OCI-LY1 (cell line): ENCODE data around the gene TGOLN2.

Source experiments
- H2AFZ ChIP-seq: fragments of 200-600 bp; sonication (generic), shearing (Covaris generic); 2 replicates; pipeline ENCODE4 v1.6.0; 2014; ENCODE audit warnings: antibody characterized with exemption, mild to moderate bottlenecking, low read length
- H3F3A ChIP-seq: fragments of 200-600 bp; sonication (generic), shearing (Covaris generic); 2 replicates; pipeline ENCODE4 v1.6.0; 2014; ENCODE audit warnings: mild to moderate bottlenecking, antibody characterized with exemption, low read length, moderate library complexity; ENCODE audit not compliant: insufficient read depth
- H3K27ac ChIP-seq: fragments of 200-600 bp; sonication (generic); 2 replicates; pipeline ENCODE4 v1.5.1; 2014; ENCODE audit warnings: low read length, mixed run types, mild to moderate bottlenecking, low read depth; ENCODE audit not compliant: poor library complexity, severe bottlenecking
- H3K27me3 ChIP-seq: fragments of 200-600 bp; sonication (generic); 2 replicates; pipeline ENCODE4 v1.6.0; 2014; ENCODE audit warnings: antibody characterized with exemption, mild to moderate bottlenecking, low read length, moderate library complexity; ENCODE audit not compliant: insufficient read depth
- H3K36me3 ChIP-seq: fragments of 200-600 bp; sonication (generic); 2 replicates; pipeline ENCODE4 v1.6.1; 2014; ENCODE audit warnings: mild to moderate bottlenecking, antibody characterized with exemption, low read length, moderate library complexity, mixed read lengths; ENCODE audit not compliant: insufficient read depth
- H3K4me1 ChIP-seq: fragments of 200-600 bp; sonication (generic); 2 replicates; pipeline ENCODE4 v1.5.1; 2014; ENCODE audit warnings: mild to moderate bottlenecking, low read length, moderate library complexity; ENCODE audit not compliant: insufficient read depth, severe bottlenecking
- H3K4me2 ChIP-seq: fragments of 200-600 bp; sonication (generic), shearing (Covaris generic); 2 replicates; pipeline ENCODE4 v1.6.1; 2014; ENCODE audit warnings: low read length
- H3K4me3 ChIP-seq: fragments of 200-600 bp; sonication (generic); 2 replicates; pipeline ENCODE4 v1.5.1; 2014; ENCODE audit warnings: low read length, low read depth, mild to moderate bottlenecking, mixed read lengths; ENCODE audit not compliant: poor library complexity, severe bottlenecking
- H3K79me2 ChIP-seq: fragments of 200-600 bp; shearing (Covaris generic); 2 replicates; pipeline ENCODE4 v1.6.1; 2016; ENCODE audit warnings: mixed run types, low read length, mixed read lengths; ENCODE audit not compliant: insufficient read depth
- H3K9ac ChIP-seq: fragments of 200-600 bp; sonication (generic), shearing (Covaris generic); 2 replicates; pipeline ENCODE4 v1.6.1; 2014; ENCODE audit warnings: mild to moderate bottlenecking, low read length, mixed read lengths
- H3K9me2 ChIP-seq: fragments of 200-600 bp; sonication (generic), shearing (Covaris generic); 2 replicates; pipeline ENCODE4 v1.6.1; 2014; ENCODE audit warnings: low read depth, mild to moderate bottlenecking, low read length, mixed read lengths
- H3K9me3 ChIP-seq: fragments of 200-600 bp; shearing (Covaris generic); 2 replicates; pipeline ENCODE4 v1.6.1; 2014; ENCODE audit warnings: low read length, mixed read lengths
- H4K20me1 ChIP-seq: fragments of 200-600 bp; sonication (generic), shearing (Covaris generic); 2 replicates; pipeline ENCODE4 v1.6.0; 2016; ENCODE audit warnings: mild to moderate bottlenecking, low read length; ENCODE audit not compliant: insufficient read depth
- CTCF ChIP-seq: fragments of 200-600 bp; sonication (generic), shearing (Covaris generic); IDR thresholded peaks from 2 replicates; pipeline ENCODE4 v1.5.1; 2017; ENCODE audit warnings: mild to moderate bottlenecking, antibody characterized with exemption, low read length, moderate library complexity, mixed read lengths
- EZH2 ChIP-seq: fragments of 200-600 bp; sonication (generic), shearing (Covaris generic); IDR thresholded peaks from 2 replicates; pipeline ENCODE4 v1.8.0; 2017; ENCODE audit warnings: borderline replicate concordance, mixed run types, mild to moderate bottlenecking, antibody characterized with exemption, low read length, moderate library complexity, mixed read lengths

TGOLN2 gene

GRCh38 chr2:85303780-85304531, 23.8 kb downstream of the TGOLN2 start:
- Histone ChIP-seq H3K9me2 (no peaks in the 10 kb centered on the region), H4K20me1 (no peaks in the 10 kb centered on the region), H3K9me3 (no peaks in the 10 kb centered on the region), H3F3A (no peaks in the 10 kb centered on the region), H3K36me3 (no peaks in the 10 kb centered on the region), H3K4me3 (no peak overlapping the region), H3K79me2 (no peaks in the 10 kb centered on the region), H3K4me1 (peaks cover 5% of the 10 kb centered on the region), H3K27me3 (no peaks in the 10 kb centered on the region), H2AFZ (no peak overlapping the region), H3K27ac (no peak overlapping the region), H3K9ac (no peak overlapping the region), H3K4me2 (no peak overlapping the region)
- TF ChIP-seq EZH2, result no peak
- no peak for TF ChIP-seq CTCF

- no peak overlapping the region for H2AFZ ChIP-seq
- no peaks in the 10 kb centered on the region for H3F3A ChIP-seq
- no peaks in the 10 kb centered on the region for H4K20me1 ChIP-seq
- no peak overlapping the region for H3K27ac ChIP-seq
- H3K79me2 ChIP-seq, result no peaks in the 10 kb centered on the region
- TF ChIP-seq CTCF (no peak), EZH2 (no peak)
- H3K4me3 ChIP-seq, result no peak overlapping the region
- no peaks in the 10 kb centered on the region for H3K36me3 ChIP-seq
- H3K9ac ChIP-seq, result no peak overlapping the region
- no peaks in the 10 kb centered on the region for H3K27me3 ChIP-seq
- no peaks in the 10 kb centered on the region for H3K9me2 ChIP-seq
- no peak overlapping the region for H3K4me2 ChIP-seq
- no peaks in the 10 kb centered on the region for H3K9me3 ChIP-seq
- peaks cover 2% of the 10 kb centered on the region for H3K4me1 ChIP-seq
Measured at GRCh38 chr2:85302121-85302520, 25.7 kb downstream of the TGOLN2 start.

GRCh38 chr2:85291425-85292023, 36.3 kb downstream of the TGOLN2 start:
- H3K9me3 ChIP-seq, result no peaks in the 10 kb centered on the region
- H3F3A ChIP-seq, result no peaks in the 10 kb centered on the region
- no peak for TF ChIP-seq CTCF
- no peak for TF ChIP-seq EZH2
- H3K9ac ChIP-seq, result no peak overlapping the region
- no peak overlapping the region for H3K4me2 ChIP-seq
- H2AFZ ChIP-seq, result no peak overlapping the region
- H4K20me1 ChIP-seq, result no peaks in the 10 kb centered on the region
- H3K27me3 ChIP-seq, result no peaks in the 10 kb centered on the region
- no peaks in the 10 kb centered on the region for H3K9me2 ChIP-seq
- no peaks in the 10 kb centered on the region for H3K4me1 ChIP-seq
- H3K4me3 ChIP-seq, result no peak overlapping the region
- no peaks in the 10 kb centered on the region for H3K79me2 ChIP-seq
- H3K27ac ChIP-seq, result no peak overlapping the region
- no peaks in the 10 kb centered on the region for H3K36me3 ChIP-seq
